HEK293 (cell line): ENCODE results near the gene MEX3A.

Experiments
- BCL11B ChIP-seq: fragments of 450-650 bp; formaldehyde crosslinking; IDR thresholded peaks from 2 replicates; pipeline ENCODE4 v1.5.1; 2016; ENCODE audit warnings: low read depth, missing biosample characterization, missing genetic modification characterization
- GLI4 ChIP-seq: fragments of 450-650 bp; formaldehyde crosslinking; IDR thresholded peaks from 2 replicates; pipeline ENCODE4 v1.5.1; 2016; ENCODE audit warnings: missing biosample characterization, missing genetic modification characterization
- HOXC10 ChIP-seq: sonication (generic); formaldehyde crosslinking; IDR thresholded peaks from 2 replicates; pipeline ENCODE4 v1.8.1; 2023; ENCODE audit warnings: mild to moderate bottlenecking, missing genetic modification reagents
- OVOL3 ChIP-seq: fragments of 450-650 bp; formaldehyde crosslinking; IDR thresholded peaks from 2 replicates; pipeline ENCODE4 v1.5.1; 2016; ENCODE audit warnings: missing biosample characterization, missing genetic modification characterization
- PRDM2 ChIP-seq: fragments of 450-650 bp; formaldehyde crosslinking; IDR thresholded peaks from 2 replicates; pipeline ENCODE4 v1.5.1; 2016; ENCODE audit warnings: missing biosample characterization, missing genetic modification characterization, borderline replicate concordance
- PRDM6 ChIP-seq: fragments of 450-650 bp; formaldehyde crosslinking; IDR thresholded peaks from 2 replicates; pipeline ENCODE4 v1.5.1; 2017; ENCODE audit warnings: missing biosample characterization, missing genetic modification characterization
- SCRT2 ChIP-seq: fragments of 450-650 bp; formaldehyde crosslinking; IDR thresholded peaks from 2 replicates; pipeline ENCODE4 v1.5.1; 2016; ENCODE audit warnings: missing biosample characterization, missing genetic modification characterization
- SETDB1 ChIP-seq: IDR thresholded peaks from one replicate; pipeline ENCODE4 v1.6.1; 2017; ENCODE audit warnings: mild to moderate bottlenecking, low read length, moderate library complexity, mixed read lengths; ENCODE audit not compliant: insufficient read length
- SP2 ChIP-seq: fragments of 450-650 bp; formaldehyde crosslinking; IDR thresholded peaks from 2 replicates; pipeline ENCODE4 v1.5.1; 2016; ENCODE audit warnings: missing biosample characterization, missing genetic modification characterization
- SP7 ChIP-seq: fragments of 450-650 bp; formaldehyde crosslinking; IDR thresholded peaks from 2 replicates; pipeline ENCODE4 v1.5.1; 2016; ENCODE audit warnings: missing biosample characterization, missing genetic modification characterization
- ZBTB26 ChIP-seq: fragments of 450-650 bp; formaldehyde crosslinking; optimal IDR thresholded peaks from 2 replicates; pipeline ENCODE3; 2016; ENCODE audit warnings: missing biosample characterization, mild to moderate bottlenecking, missing genetic modification characterization
- ZNF133 ChIP-seq: fragments of 450-650 bp; formaldehyde crosslinking; IDR thresholded peaks from 2 replicates; pipeline ENCODE4 v1.5.1; 2016; ENCODE audit warnings: missing biosample characterization, missing genetic modification characterization
- ZNF146 ChIP-seq: fragments of 450-650 bp; formaldehyde crosslinking; IDR thresholded peaks from 2 replicates; pipeline ENCODE4 v1.5.1; 2016; ENCODE audit warnings: missing biosample characterization, missing genetic modification characterization
- ZNF174 ChIP-seq: fragments of 450-650 bp; formaldehyde crosslinking; IDR thresholded peaks from 2 replicates; pipeline ENCODE4 v1.5.0; 2017; ENCODE audit warnings: missing biosample characterization, mild to moderate bottlenecking, missing genetic modification characterization
- ZNF214 ChIP-seq: fragments of 450-650 bp; formaldehyde crosslinking; IDR thresholded peaks from 2 replicates; pipeline ENCODE4 v1.5.1; 2017; ENCODE audit warnings: missing biosample characterization, mild to moderate bottlenecking, missing genetic modification characterization, borderline replicate concordance
- ZNF223 ChIP-seq: fragments of 450-650 bp; formaldehyde crosslinking; IDR thresholded peaks from 2 replicates; pipeline ENCODE4 v1.5.1; 2016; ENCODE audit warnings: missing biosample characterization, missing genetic modification characterization
- ZNF416 ChIP-seq: fragments of 450-650 bp; formaldehyde crosslinking; IDR thresholded peaks from 2 replicates; pipeline ENCODE4 v1.5.1; 2016; ENCODE audit warnings: missing biosample characterization, missing genetic modification characterization
- ZNF514 ChIP-seq: fragments of 450-650 bp; formaldehyde crosslinking; IDR thresholded peaks from 2 replicates; pipeline ENCODE4 v1.5.1; 2016; ENCODE audit warnings: missing biosample characterization, missing genetic modification characterization
- ZNF549 ChIP-seq: fragments of 450-650 bp; IDR thresholded peaks from 2 replicates; pipeline ENCODE4 v1.5.1; 2018; ENCODE audit warnings: missing biosample characterization, missing genetic modification characterization, mild to moderate bottlenecking, inconsistent platforms, moderate library complexity
- ZNF561 ChIP-seq: fragments of 450-650 bp; IDR thresholded peaks from 2 replicates; pipeline ENCODE4 v1.5.1; 2018; ENCODE audit warnings: missing biosample characterization, missing genetic modification characterization, borderline replicate concordance
- ZNF585B ChIP-seq: fragments of 450-650 bp; formaldehyde crosslinking; IDR thresholded peaks from 2 replicates; pipeline ENCODE4 v1.5.1; 2016; ENCODE audit warnings: missing biosample characterization, missing genetic modification characterization
- ZNF610 ChIP-seq: fragments of 450-650 bp; formaldehyde crosslinking; IDR thresholded peaks from 2 replicates; pipeline ENCODE4 v1.5.1; 2016; ENCODE audit warnings: missing biosample characterization, missing genetic modification characterization, borderline replicate concordance
- ZNF692 ChIP-seq: fragments of 450-650 bp; formaldehyde crosslinking; IDR thresholded peaks from 2 replicates; pipeline ENCODE4 v1.5.1; 2016; ENCODE audit warnings: missing biosample characterization, missing genetic modification characterization
- ZSCAN18 ChIP-seq: fragments of 450-650 bp; formaldehyde crosslinking; IDR thresholded peaks from 2 replicates; pipeline ENCODE4 v1.5.1; 2016; ENCODE audit warnings: missing biosample characterization, missing genetic modification characterization
- ZXDB ChIP-seq: fragments of 450-650 bp; formaldehyde crosslinking; IDR thresholded peaks from 2 replicates; pipeline ENCODE4 v1.5.1; 2016; ENCODE audit warnings: missing biosample characterization, missing genetic modification characterization
- TF ChIP-seq, protein P1 (sequence below): fragments of 450-650 bp; formaldehyde crosslinking; IDR thresholded peaks from 2 replicates; pipeline ENCODE4 v1.5.1; 2017; ENCODE audit warnings: missing biosample characterization, missing genetic modification characterization
- TF ChIP-seq, protein P2 (sequence below): fragments of 450-650 bp; formaldehyde crosslinking; IDR thresholded peaks from 2 replicates; pipeline ENCODE4 v1.5.1; 2016; ENCODE audit warnings: missing biosample characterization, missing genetic modification characterization

The MEX3A gene

DNA sequence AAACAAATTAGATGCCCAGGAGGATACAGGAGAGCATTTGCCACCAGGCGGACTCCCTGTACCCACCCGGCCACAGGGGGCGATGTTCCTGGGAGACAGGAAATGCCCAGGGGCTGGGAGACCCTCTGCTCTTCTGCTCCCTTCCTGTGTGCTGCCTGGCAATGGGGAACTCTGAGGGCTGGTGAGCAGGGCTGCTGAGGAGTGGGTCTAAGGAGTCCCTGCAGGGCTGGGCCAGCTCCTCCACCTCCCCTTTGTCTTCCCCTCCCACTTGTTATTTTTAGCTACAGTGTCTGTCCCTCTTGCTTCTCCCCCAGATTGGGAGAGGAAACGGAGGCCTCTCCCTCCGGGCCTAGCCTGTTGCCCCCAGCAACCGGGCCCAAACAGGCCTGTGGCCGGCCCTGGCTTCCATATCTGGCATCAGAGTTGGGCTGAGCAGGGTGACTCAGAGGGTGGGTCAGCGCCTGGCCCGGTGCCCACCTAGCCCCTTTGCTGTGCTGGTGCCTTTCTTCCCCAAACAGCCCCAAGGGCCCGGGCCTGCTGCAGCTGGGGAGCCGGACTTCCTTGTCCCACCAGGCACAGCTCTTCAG is 43.9 kb upstream of the MEX3A start (continued):
- TF ChIP-seq ZSCAN18 (tag by site-specific recombination) (no peak), ZNF214 (tag by site-specific recombination) (no peak), SCRT2 (tag by site-specific recombination) (peak; percentile 90), ZNF514 (tag by site-specific recombination) (no peak), ZNF692 (tag by site-specific recombination) (peak; percentile 63; the same call in 1 of the 2 replicates), GLI4 (tag by site-specific recombination) (no peak), ZNF416 (no peak), ZXDB (peak; percentile 38; the same call in 1 of the 2 replicates), BCL11B (tag by site-specific recombination) (no peak), SP2 (tag by site-specific recombination) (peak; percentile 60), ZNF223 (tag by site-specific recombination) (no peak), ZNF174 (tag by site-specific recombination) (no peak), ZNF549 (tag by site-specific recombination) (no peak), HOXC10 (no peak), SETDB1 (no peak), ZNF561 (no peak), PRDM2 (tag by site-specific recombination) (no peak), ZNF133 (tag by site-specific recombination) (no peak), ZNF585B (no peak), ZNF146 (tag by site-specific recombination) (no peak), SP7 (tag by site-specific recombination) (peak; percentile 50), ZNF610 (tag by site-specific recombination) (no peak), OVOL3 (no peak), PRDM6 (tag by site-specific recombination) (no peak), ZBTB26 (tag by site-specific recombination) (no peak)
- TF ChIP-seq, protein P1, sequence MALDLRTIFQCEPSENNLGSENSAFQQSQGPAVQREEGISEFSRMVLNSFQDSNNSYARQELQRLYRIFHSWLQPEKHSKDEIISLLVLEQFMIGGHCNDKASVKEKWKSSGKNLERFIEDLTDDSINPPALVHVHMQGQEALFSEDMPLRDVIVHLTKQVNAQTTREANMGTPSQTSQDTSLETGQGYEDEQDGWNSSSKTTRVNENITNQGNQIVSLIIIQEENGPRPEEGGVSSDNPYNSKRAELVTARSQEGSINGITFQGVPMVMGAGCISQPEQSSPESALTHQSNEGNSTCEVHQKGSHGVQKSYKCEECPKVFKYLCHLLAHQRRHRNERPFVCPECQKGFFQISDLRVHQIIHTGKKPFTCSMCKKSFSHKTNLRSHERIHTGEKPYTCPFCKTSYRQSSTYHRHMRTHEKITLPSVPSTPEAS = no peak
- TF ChIP-seq, protein P2, sequence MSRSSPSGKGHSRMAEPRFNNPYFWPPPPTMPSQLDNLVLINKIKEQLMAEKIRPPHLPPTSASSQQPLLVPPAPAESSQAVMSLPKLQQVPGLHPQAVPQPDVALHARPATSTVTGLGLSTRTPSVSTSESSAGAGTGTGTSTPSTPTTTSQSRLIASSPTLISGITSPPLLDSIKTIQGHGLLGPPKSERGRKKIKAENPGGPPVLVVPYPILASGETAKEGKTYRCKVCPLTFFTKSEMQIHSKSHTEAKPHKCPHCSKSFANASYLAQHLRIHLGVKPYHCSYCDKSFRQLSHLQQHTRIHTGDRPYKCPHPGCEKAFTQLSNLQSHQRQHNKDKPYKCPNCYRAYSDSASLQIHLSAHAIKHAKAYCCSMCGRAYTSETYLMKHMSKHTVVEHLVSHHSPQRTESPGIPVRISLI = no peak
